ENCODE data around the gene KRTAP15-1.

GRCh38 chr21:30439975-30440374, at the start of gene KRTAP15-1:
- no peak for TF ChIP-seq CTCF (IDR thresholded peaks at IDR 0.05; ENCODE audit: insufficient read depth, low read length)
- TF ChIP-seq REST (IDR thresholded peaks at IDR 0.05; ENCODE audit: insufficient replicate concordance, low read depth), result no peak
- no peak for TF ChIP-seq POLR2AphosphoS5 (IDR thresholded peaks at IDR 0.05; ENCODE audit: low read depth)

Measured in HL-60 (cell line).